ENCODE measurements around the gene SF3B2.

DNA sequence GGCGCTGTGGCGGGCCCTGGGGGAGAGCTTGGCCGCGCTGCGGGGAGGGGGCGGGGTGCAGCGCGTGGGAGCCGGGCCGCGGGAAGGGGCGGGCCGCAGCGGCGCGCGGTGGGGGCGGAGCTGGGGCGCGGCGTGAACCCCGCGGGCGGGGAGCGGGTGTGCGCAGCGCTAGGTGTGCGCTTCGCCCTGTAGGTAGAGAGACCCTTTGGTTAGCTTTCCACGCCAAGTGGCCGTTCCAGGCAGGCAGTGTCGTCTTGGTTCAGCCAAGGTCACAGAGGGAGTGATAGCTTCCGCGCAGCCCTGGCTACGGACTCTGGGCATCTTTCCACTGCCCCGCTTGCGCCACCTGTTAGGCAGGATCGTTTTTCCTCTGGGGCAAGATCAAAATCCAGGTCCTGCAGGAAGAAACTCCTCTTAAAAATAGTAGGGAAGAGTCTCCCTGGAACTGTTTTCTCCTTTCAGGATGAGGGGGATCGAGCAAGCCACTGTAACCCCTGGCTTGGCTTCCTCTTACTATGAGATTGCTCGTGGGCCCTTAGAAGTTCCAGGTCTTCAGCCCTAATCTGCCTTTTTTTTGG is 49.4 kb upstream of the SF3B2 start:
- TF ChIP-seq SUZ12 (IDR thresholded peaks at IDR 0.05; ENCODE audit: extremely low read depth, insufficient read depth, insufficient read length), result no peak
- TF ChIP-seq YY1 (IDR thresholded peaks at IDR 0.05; ENCODE audit: insufficient read depth, insufficient read length), result no peak
- no peak for TF ChIP-seq ZNF274 (IDR thresholded peaks at IDR 0.05; ENCODE audit: low read depth, low read length)

Data from NT2/D1 (cell line).